HepG2 (cell line): ENCODE results near the gene KDM3A. TPM values are rescaled to one million over a fixed set of nuclear protein-coding genes. Genes with fewer than 3 reads are reported as not detected.

ENCODE experiments used
- polyA plus RNA-seq, 8 experiments: library from polyadenylated mRNA; depleted of rRNA in 3 of 8; stranded (reverse) in 7 of 8; unstranded in 1 of 8; fragments of >200 nt; fragmentation: Illumina TruSeq in 4 of 8; extraction: Trizol in 4 of 8; gene quantifications; 2 replicates each; pipeline versions ENCODE4 v1.2.1 to v1.2.3, GENCODE V29; 2011 to 2016; ENCODE audit warnings: low read depth in 4 of 8, missing spikeins in 1 of 8, mixed read lengths in 1 of 8; ENCODE audit not compliant: insufficient read depth in 1 of 8
- small RNA-seq, 3 experiments: library from RNA; depleted of rRNA; stranded (forward); fragments of <200 nt; gene quantifications; one replicate each; pipeline ENCODE3, GENCODE V24; 2012; ENCODE audit warnings: low read depth in 2 of 3, low replicate concordance in 1 of 3; ENCODE audit not compliant: insufficient read length in 3 of 3, insufficient read depth in 2 of 3
- total RNA-seq, 5 experiments: library from RNA; depleted of rRNA; stranded (reverse); fragments of >200 nt; fragmentation: Illumina TruSeq; extraction: Trizol; gene quantifications; 2 replicates each; pipeline ENCODE4 v1.2.3, GENCODE V29; 2016; ENCODE audit warnings: low read depth in 1 of 5

KDM3A gene
- total and polyA plus RNA-seq, 2 of the 13 experiments (the other 11 are each of a cell fraction or from before 2014, with no cell fraction given): 21.0 to 70.2 TPM

Small RNA genes within 50 kb of the gene (small RNA-seq; reads per million reads assigned to genes)
- gene RNU6-640P: 0 reads per million in 3 experiments

Other genes with a start within 250 kb of the KDM3A start
- gene IMMT, start 245.9 kb upstream of the KDM3A start, total RNA-seq (2016; rRNA removed; fragmentation: Illumina TruSeq; extraction: Trizol): 119 and 174 TPM in 2 replicates
- 52.3 and 63.5 TPM in 2 replicates for gene IMMT, start 245.9 kb upstream of the KDM3A start, polyA plus RNA-seq (2011; rRNA removed)
- 97.1 and 152 TPM in 2 replicates for gene MRPL35, start 241.9 kb upstream of the KDM3A start, total RNA-seq (2016; rRNA removed; fragmentation: Illumina TruSeq; extraction: Trizol)
- 80.5 and 86.1 TPM in 2 replicates for gene MRPL35, start 241.9 kb upstream of the KDM3A start, polyA plus RNA-seq (2011; rRNA removed)
- gene REEP1, start 103.7 kb upstream of the KDM3A start, total RNA-seq (2016; rRNA removed; fragmentation: Illumina TruSeq; extraction: Trizol): 0.14 and 0.27 TPM in 2 replicates
- 0.05 TPM in 1 of 2 replicates, not detected in the other for gene REEP1, start 103.7 kb upstream of the KDM3A start, polyA plus RNA-seq (2011; rRNA removed)
- gene CHMP3, start 122.1 kb downstream of the KDM3A start, total RNA-seq (2016; rRNA removed; fragmentation: Illumina TruSeq; extraction: Trizol): 114 and 154 TPM in 2 replicates
- gene CHMP3, start 122.1 kb downstream of the KDM3A start, polyA plus RNA-seq (2011; rRNA removed): 53.9 and 64.1 TPM in 2 replicates
- gene RNF103, start 182.5 kb downstream of the KDM3A start, total RNA-seq (2016; rRNA removed; fragmentation: Illumina TruSeq; extraction: Trizol): 12.6 and 19.8 TPM in 2 replicates
- gene RNF103, start 182.5 kb downstream of the KDM3A start, polyA plus RNA-seq (2011; rRNA removed): 19.6 and 21.1 TPM in 2 replicates